ENCODE results near the gene CBLIF. TPM values are rescaled to one million over a fixed set of nuclear protein-coding genes. Genes with fewer than 3 reads are reported as not detected.

CBLIF gene
- total and polyA plus RNA-seq, 2 donors (not counting 1 experiment from before 2014, with no cell fraction given) = not detected

DNA sequence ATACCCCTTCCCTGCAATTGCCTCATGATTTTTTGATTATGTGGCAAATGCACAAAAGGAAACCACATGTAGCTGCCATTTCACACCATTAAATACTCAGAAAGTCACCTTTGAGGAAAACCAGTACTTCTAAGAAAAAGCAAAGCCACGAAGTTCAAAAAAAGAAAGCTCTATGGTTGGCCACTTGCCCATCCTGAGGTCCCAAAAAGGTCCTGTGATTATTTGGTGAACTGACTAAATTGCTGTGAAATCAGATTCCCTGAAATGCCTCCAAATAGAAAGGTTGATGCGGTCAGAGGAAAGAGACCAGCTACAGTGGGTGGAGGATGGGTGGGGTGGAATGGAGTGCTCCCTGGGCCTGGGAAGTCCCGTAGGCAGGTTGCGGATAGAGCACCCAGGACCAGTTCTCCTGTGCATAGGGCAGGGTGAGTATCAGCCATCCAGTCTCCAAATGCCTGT, 61.6 kb downstream of the CBLIF start:
- H3K4me1 ChIP-seq (ENCODE audit: control insufficient read depth, extremely low read depth, insufficient read depth, low read length) = peaks cover 10% of the 10 kb centered on the region
- H3K4me3 ChIP-seq (replicated peaks in 1 of 4; ENCODE audit: control extremely low read depth in 1 of 4, insufficient read depth in 1 of 4, low read depth in 3 of 4, low read length in 4 of 4) = no peak overlapping the region
- DNase-seq (ENCODE audit: low read depth in 2 of 2) = no peak
- no peak for TF ChIP-seq EZH2 (IDR thresholded peaks at IDR 0.05; ENCODE audit: low read length, missing control alignments)
- TF ChIP-seq CTCF (conservative IDR thresholded peaks at IDR 0.05 in 1 of 2, IDR thresholded peaks at IDR 0.05 in 1 of 2; ENCODE audit: low read depth in 1 of 2, low read length in 2 of 2) = no peak
- H3K4me2 ChIP-seq (ENCODE audit: extremely low read depth, insufficient read depth, low read length) = no peak overlapping the region
- no peaks in the 10 kb centered on the region for H3K36me3 ChIP-seq (ENCODE audit: control insufficient read depth, insufficient read depth, low read length)
- no peaks in the 10 kb centered on the region for H3K9me3 ChIP-seq (ENCODE audit: control insufficient read depth, insufficient read depth, low read depth, low read length)
- H3K27me3 ChIP-seq (ENCODE audit: control insufficient read depth, insufficient read depth, low read length) = no peaks in the 10 kb centered on the region
- H3K9ac ChIP-seq (ENCODE audit: insufficient read depth, low read length) = no peak overlapping the region
- no peaks in the 10 kb centered on the region for H4K20me1 ChIP-seq (ENCODE audit: control insufficient read depth, extremely low read depth, insufficient read depth, low read length)
- no peak overlapping the region for H2AFZ ChIP-seq (ENCODE audit: low read length)
- no peak overlapping the region for H3K27ac ChIP-seq (ENCODE audit: insufficient read depth, low read length)
- no peaks in the 10 kb centered on the region for H3K79me2 ChIP-seq (ENCODE audit: control insufficient read depth, insufficient read depth, low read length)

GRCh38 chr11:59782080-59782479, 63.2 kb downstream of the CBLIF start:
- DNase-seq (ENCODE audit: low read depth in 2 of 2) = no peak
- Histone ChIP-seq H4K20me1 (ENCODE audit: control insufficient read depth, extremely low read depth, insufficient read depth, low read length) (no peaks in the 10 kb centered on the region), H3K27me3 (ENCODE audit: control insufficient read depth, insufficient read depth, low read length) (no peaks in the 10 kb centered on the region), H3K4me2 (ENCODE audit: extremely low read depth, insufficient read depth, low read length) (no peak overlapping the region), H3K9ac (ENCODE audit: insufficient read depth, low read length) (no peak overlapping the region), H3K9me3 (ENCODE audit: control insufficient read depth, insufficient read depth, low read depth, low read length) (no peaks in the 10 kb centered on the region), H3K36me3 (ENCODE audit: control insufficient read depth, insufficient read depth, low read length) (no peaks in the 10 kb centered on the region), H3K27ac (ENCODE audit: insufficient read depth, low read length) (no peak overlapping the region), H3K79me2 (ENCODE audit: control insufficient read depth, insufficient read depth, low read length) (no peaks in the 10 kb centered on the region), H2AFZ (ENCODE audit: low read length) (no peak overlapping the region), H3K4me3 (replicated peaks in 1 of 4; ENCODE audit: control extremely low read depth in 1 of 4, insufficient read depth in 1 of 4, low read depth in 3 of 4, low read length in 4 of 4) (no peak overlapping the region), H3K4me1 (ENCODE audit: control insufficient read depth, extremely low read depth, insufficient read depth, low read length) (peaks cover 1% of the 10 kb centered on the region)
- TF ChIP-seq CTCF (conservative IDR thresholded peaks at IDR 0.05 in 1 of 2, IDR thresholded peaks at IDR 0.05 in 1 of 2; ENCODE audit: low read depth in 1 of 2, low read length in 2 of 2) (no peak), EZH2 (IDR thresholded peaks at IDR 0.05; ENCODE audit: low read length, missing control alignments) (no peak)

DNA sequence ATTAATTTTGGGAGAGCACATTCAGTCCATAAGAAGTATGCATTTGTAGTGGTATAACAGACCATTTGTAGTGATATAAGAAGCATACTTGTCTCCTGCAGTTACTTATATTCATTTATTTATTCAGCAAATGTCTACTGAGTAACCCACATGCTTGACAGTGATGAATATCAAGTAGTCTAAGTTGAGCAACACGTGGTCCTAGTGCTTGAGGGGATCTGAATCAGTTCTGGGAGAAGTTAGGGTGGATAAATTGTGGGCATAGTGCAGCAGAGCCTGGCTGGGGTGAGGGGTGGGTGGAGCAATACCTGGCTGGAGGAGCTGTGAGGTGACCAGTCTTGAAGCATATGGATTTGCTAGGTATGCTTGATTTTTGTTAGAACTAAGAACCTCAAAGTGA, 65.8 kb downstream of the CBLIF start:
- Histone ChIP-seq H4K20me1 (ENCODE audit: control insufficient read depth, extremely low read depth, insufficient read depth, low read length) (no peaks in the 10 kb centered on the region), H3K9me3 (ENCODE audit: control insufficient read depth, insufficient read depth, low read depth, low read length) (no peaks in the 10 kb centered on the region), H3K27ac (ENCODE audit: insufficient read depth, low read length) (no peak overlapping the region), H3K4me2 (ENCODE audit: extremely low read depth, insufficient read depth, low read length) (no peak overlapping the region), H3K4me1 (ENCODE audit: control insufficient read depth, extremely low read depth, insufficient read depth, low read length) (peaks cover 2% of the 10 kb centered on the region), H3K27me3 (ENCODE audit: control insufficient read depth, insufficient read depth, low read length) (no peaks in the 10 kb centered on the region), H3K36me3 (ENCODE audit: control insufficient read depth, insufficient read depth, low read length) (no peaks in the 10 kb centered on the region), H2AFZ (ENCODE audit: low read length) (no peak overlapping the region), H3K4me3 (replicated peaks in 1 of 4; ENCODE audit: control extremely low read depth in 1 of 4, insufficient read depth in 1 of 4, low read depth in 3 of 4, low read length in 4 of 4) (no peak overlapping the region), H3K9ac (ENCODE audit: insufficient read depth, low read length) (no peak overlapping the region), H3K79me2 (ENCODE audit: control insufficient read depth, insufficient read depth, low read length) (no peaks in the 10 kb centered on the region)
- no peak for TF ChIP-seq CTCF (conservative IDR thresholded peaks at IDR 0.05 in 1 of 2, IDR thresholded peaks at IDR 0.05 in 1 of 2; ENCODE audit: low read depth in 1 of 2, low read length in 2 of 2)
- no peak for TF ChIP-seq EZH2 (IDR thresholded peaks at IDR 0.05; ENCODE audit: low read length, missing control alignments)
- no peak for DNase-seq (ENCODE audit: low read depth in 2 of 2)

Other genes with a start within 250 kb of the CBLIF start
- gene OSBP, start 229.7 kb downstream of the CBLIF start, total RNA-seq = 29.5 and 44.1 TPM in 2 replicates
- gene OSBP, start 229.7 kb downstream of the CBLIF start, polyA plus RNA-seq = 32.4 and 34.0 TPM in 2 replicates
- gene PATL1, start 176.5 kb downstream of the CBLIF start, total RNA-seq = 8.2 and 11.6 TPM in 2 replicates
- 66.4 and 68.1 TPM in 2 replicates for gene PATL1, start 176.5 kb downstream of the CBLIF start, polyA plus RNA-seq
- gene OR10V1, start 131.7 kb downstream of the CBLIF start, total RNA-seq = not detected in 2 replicates
- gene OR10V1, start 131.7 kb downstream of the CBLIF start, polyA plus RNA-seq = not detected in 2 replicates
- 19.0 and 23.9 TPM in 2 replicates for gene STX3, start 90.1 kb downstream of the CBLIF start, total RNA-seq
- 21.9 and 22.0 TPM in 2 replicates for gene STX3, start 90.1 kb downstream of the CBLIF start, polyA plus RNA-seq
- gene MRPL16, start 34.7 kb downstream of the CBLIF start, total RNA-seq = 39.3 and 43.1 TPM in 2 replicates
- gene MRPL16, start 34.7 kb downstream of the CBLIF start, polyA plus RNA-seq = 64.9 and 70.9 TPM in 2 replicates
- gene TCN1, start 21.0 kb upstream of the CBLIF start, total RNA-seq = not detected in 2 replicates
- not detected in 2 replicates for gene TCN1, start 21.0 kb upstream of the CBLIF start, polyA plus RNA-seq
- not detected in 2 replicates for gene OOSP3, start 33.3 kb upstream of the CBLIF start, total RNA-seq
- gene OOSP3, start 33.3 kb upstream of the CBLIF start, polyA plus RNA-seq = not detected in 2 replicates
- not detected in 2 replicates for gene OOSP1, start 92.9 kb upstream of the CBLIF start, total RNA-seq
- gene OOSP1, start 92.9 kb upstream of the CBLIF start, polyA plus RNA-seq = not detected in 2 replicates
- not detected in 2 replicates for gene OOSP4A, start 118.5 kb upstream of the CBLIF start, total RNA-seq
- gene OOSP4A, start 118.5 kb upstream of the CBLIF start, polyA plus RNA-seq = not detected in 2 replicates
- gene OOSP4B, start 171.7 kb upstream of the CBLIF start, total RNA-seq = not detected in 2 replicates
- not detected in 2 replicates for gene OOSP4B, start 171.7 kb upstream of the CBLIF start, polyA plus RNA-seq
- not detected in 2 replicates for gene OOSP2, start 194.9 kb upstream of the CBLIF start, total RNA-seq
- not detected in 2 replicates for gene OOSP2, start 194.9 kb upstream of the CBLIF start, polyA plus RNA-seq
- gene MS4A3, start 211.2 kb upstream of the CBLIF start, total RNA-seq = not detected in 2 replicates
- gene MS4A3, start 211.2 kb upstream of the CBLIF start, polyA plus RNA-seq = not detected in 2 replicates
- not detected in 2 replicates for gene MS4A2, start 243.2 kb upstream of the CBLIF start, total RNA-seq
- gene MS4A2, start 243.2 kb upstream of the CBLIF start, polyA plus RNA-seq = not detected in 2 replicates